ENCODE results near the gene BACE2.

The BACE2 gene

DNA sequence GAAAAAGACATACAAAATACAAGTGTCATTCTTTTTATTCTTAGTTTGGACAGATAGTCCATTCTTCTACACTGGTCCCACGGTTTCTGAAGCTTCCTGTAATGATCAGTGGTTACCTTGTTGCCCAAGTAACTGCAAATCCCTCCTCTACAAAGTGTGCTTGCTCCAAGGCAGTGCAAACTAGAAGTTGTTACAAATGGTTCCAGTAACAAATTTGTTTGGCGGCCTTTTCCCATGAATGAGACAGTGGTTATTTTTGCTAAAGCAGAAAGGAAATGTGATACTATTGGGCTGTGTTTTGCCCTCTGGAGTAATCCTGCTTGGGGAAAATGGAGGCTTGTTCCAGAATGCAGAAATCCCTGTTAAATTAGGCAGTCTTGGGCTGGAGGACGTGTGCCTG lies 8.9 kb downstream of the BACE2 start:
- no peak overlapping the region for H3K4me3 ChIP-seq (ENCODE audit: low read depth, low read length)
- no peak for DNase-seq (ENCODE audit: low read depth)
- TF ChIP-seq CTCF (IDR thresholded peaks at IDR 0.05; ENCODE audit: control insufficient read depth, extremely low read depth, insufficient read depth) = no peak

- no peak for TF ChIP-seq CTCF (IDR thresholded peaks at IDR 0.05; ENCODE audit: control insufficient read depth, extremely low read depth, insufficient read depth)
- H3K4me3 ChIP-seq (ENCODE audit: low read depth, low read length) = no peak overlapping the region
- no peak for DNase-seq (ENCODE audit: low read depth)
Measured at GRCh38 chr21:41180752-41181151, 12.8 kb downstream of the BACE2 start.

DNA sequence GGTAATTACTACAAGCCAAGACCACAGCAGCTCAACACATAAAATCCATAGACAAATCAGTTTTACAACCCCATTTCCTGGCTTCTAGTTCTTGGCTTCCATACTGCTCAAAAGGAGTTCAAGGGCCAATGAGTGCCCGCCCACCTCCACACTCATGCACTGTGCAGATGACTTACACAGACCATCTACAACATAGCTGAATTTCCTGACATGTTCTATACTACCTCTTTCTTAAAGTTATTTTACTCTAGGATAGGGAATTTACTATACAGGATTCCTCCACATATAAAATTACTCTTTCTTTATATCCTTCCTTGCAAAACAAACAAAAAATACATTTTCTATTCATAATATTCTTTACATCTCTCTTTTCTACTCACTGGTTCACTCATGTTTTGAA lies 14.6 kb downstream of the BACE2 start:
- no peak overlapping the region for H3K4me3 ChIP-seq (ENCODE audit: low read depth, low read length)
- TF ChIP-seq CTCF (IDR thresholded peaks at IDR 0.05; ENCODE audit: control insufficient read depth, extremely low read depth, insufficient read depth) = no peak
- DNase-seq (ENCODE audit: low read depth) = no peak

DNA sequence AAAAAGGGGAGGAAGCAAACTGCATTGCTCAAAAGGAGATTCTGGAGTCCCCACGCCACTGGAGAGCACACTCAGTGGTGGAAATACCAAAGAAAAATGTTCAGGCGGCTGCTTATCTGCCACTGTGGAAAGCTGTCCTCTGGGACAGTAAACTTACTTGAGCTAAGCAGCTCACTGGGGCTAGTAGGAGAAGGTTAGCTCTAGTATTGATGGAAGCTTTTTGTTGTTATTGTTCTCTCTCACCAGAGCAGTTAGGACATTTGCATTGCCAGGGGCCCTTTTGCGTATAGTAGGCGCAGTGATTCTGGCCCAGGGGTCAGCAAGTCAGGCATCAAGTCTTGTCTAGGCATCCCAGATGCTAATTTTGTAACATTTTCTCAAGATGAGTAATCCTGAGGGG lies 15.6 kb downstream of the BACE2 start:
- H3K4me3 ChIP-seq (ENCODE audit: low read depth, low read length) = no peak overlapping the region
- no peak for TF ChIP-seq CTCF (IDR thresholded peaks at IDR 0.05; ENCODE audit: control insufficient read depth, extremely low read depth, insufficient read depth)
- DNase-seq (ENCODE audit: low read depth) = no peak

GRCh38 chr21:41185802-41186201 lies 17.8 kb downstream of the BACE2 start:
- no peak for DNase-seq (ENCODE audit: low read depth)
- no peak for TF ChIP-seq CTCF (IDR thresholded peaks at IDR 0.05; ENCODE audit: control insufficient read depth, extremely low read depth, insufficient read depth)
- no peak overlapping the region for H3K4me3 ChIP-seq (ENCODE audit: low read depth, low read length)

DNA sequence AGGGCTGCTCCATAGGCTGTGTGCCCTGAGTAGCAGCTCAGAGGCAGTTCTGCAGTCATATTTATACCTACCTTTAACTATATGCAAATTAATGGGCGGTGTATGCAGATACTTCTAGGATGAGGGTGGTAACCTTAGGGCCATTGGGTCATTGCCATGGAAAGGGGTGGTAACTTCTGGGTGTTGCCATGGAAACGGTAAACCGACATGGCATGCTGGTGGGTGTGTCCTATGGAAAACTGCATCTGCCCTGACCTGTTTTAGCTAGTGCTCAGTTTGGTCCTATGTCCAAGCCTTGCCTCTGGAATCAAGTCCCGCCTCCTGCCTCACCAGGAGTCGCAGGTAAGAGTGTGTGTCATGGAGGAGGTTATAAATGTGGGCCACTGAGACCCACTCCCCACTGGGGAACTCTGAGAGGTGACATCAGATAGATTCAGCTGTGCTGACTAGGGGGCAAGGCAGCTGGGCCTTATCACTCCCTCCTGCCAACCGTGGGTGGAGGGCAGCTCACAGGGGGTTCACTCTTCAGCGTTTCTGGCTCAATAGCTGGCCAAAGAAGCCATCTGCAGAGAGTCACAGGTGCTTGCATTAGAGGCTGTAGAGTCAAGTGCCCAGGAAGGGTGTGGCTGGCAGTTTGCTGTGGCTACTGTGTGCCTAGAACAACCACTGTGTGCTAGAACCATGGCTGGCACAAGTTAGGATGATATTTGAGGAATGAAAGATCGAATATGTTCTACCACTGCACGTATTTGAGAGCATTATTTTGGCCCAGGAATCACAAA lies 19.0 kb downstream of the BACE2 start:
- no peak for TF ChIP-seq CTCF (IDR thresholded peaks at IDR 0.05; ENCODE audit: control insufficient read depth, extremely low read depth, insufficient read depth)
- no peak overlapping the region for H3K4me3 ChIP-seq (ENCODE audit: low read depth, low read length)
- DNase-seq (ENCODE audit: low read depth) = peak; percentile 68

DNA sequence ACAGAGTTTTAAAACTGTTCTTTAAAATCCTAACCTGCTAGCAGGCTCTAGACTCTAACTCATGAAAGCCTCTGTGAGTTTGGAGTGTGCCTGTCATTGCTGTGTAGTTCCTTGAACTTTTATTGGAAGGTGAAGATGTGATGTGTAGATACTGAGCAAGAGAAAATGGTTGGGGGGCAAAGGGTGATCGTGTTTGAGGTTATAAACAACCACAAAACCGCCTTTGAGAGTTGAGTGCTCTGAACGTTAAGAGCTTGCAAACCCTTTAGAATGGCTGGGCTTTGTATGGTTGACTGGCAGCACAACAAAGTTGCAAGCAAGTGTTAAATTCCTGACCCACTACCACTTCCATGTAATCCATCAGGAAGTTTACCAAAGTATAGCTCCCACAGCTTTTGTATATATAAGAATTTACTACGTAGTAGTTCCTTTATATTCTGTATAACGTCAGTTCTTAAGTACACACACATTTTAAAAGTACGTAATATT lies 19.6 kb downstream of the BACE2 start:
- TF ChIP-seq CTCF (IDR thresholded peaks at IDR 0.05; ENCODE audit: control insufficient read depth, extremely low read depth, insufficient read depth) = no peak
- DNase-seq (ENCODE audit: low read depth) = no peak
- H3K4me3 ChIP-seq (ENCODE audit: low read depth, low read length) = no peak overlapping the region
